WTC11 (cell line): ENCODE data around the gene ZNF487.
"Not testable (repeated sequence)": the region's sequence is repeated elsewhere in the genome, so short reads cannot be mapped to it uniquely, and the experiment has no call there.

ENCODE experiments used
- ATF3 ChIP-seq: sonication (generic); formaldehyde crosslinking; conservative IDR thresholded peaks from 2 replicates; pipeline ENCODE4 v1.8.1; 2022; ENCODE audit warnings: mild to moderate bottlenecking, missing genetic modification reagents
- E2F1 ChIP-seq: sonication (generic); formaldehyde crosslinking; IDR thresholded peaks from 2 replicates; pipeline ENCODE4 v1.8.0; 2022; ENCODE audit warnings: mild to moderate bottlenecking, missing genetic modification reagents
- SP1 ChIP-seq: sonication (generic); formaldehyde crosslinking; conservative IDR thresholded peaks from 2 replicates; pipeline ENCODE4 v1.8.1; 2022; ENCODE audit warnings: missing genetic modification reagents
- TCF7 ChIP-seq: sonication (generic); formaldehyde crosslinking; IDR thresholded peaks from 2 replicates; pipeline ENCODE4 v1.8.0; 2022; ENCODE audit warnings: mild to moderate bottlenecking, low read depth, missing genetic modification reagents, moderate library complexity
- TF ChIP-seq, protein P1 (sequence below): sonication (generic); formaldehyde crosslinking; IDR thresholded peaks from 2 replicates; pipeline ENCODE4 v1.8.1; 2023; ENCODE audit warnings: mild to moderate bottlenecking, missing genetic modification reagents, borderline replicate concordance
- TF ChIP-seq, protein P2 (sequence below): fragments of 200-600 bp; IDR thresholded peaks from 2 replicates; pipeline ENCODE4 v1.8.0; 2022; ENCODE audit warnings: antibody characterized with exemption

GRCh38 chr10:43456561-43456960, 19.6 kb downstream of the ZNF487 start:
- TF ChIP-seq, protein P1, sequence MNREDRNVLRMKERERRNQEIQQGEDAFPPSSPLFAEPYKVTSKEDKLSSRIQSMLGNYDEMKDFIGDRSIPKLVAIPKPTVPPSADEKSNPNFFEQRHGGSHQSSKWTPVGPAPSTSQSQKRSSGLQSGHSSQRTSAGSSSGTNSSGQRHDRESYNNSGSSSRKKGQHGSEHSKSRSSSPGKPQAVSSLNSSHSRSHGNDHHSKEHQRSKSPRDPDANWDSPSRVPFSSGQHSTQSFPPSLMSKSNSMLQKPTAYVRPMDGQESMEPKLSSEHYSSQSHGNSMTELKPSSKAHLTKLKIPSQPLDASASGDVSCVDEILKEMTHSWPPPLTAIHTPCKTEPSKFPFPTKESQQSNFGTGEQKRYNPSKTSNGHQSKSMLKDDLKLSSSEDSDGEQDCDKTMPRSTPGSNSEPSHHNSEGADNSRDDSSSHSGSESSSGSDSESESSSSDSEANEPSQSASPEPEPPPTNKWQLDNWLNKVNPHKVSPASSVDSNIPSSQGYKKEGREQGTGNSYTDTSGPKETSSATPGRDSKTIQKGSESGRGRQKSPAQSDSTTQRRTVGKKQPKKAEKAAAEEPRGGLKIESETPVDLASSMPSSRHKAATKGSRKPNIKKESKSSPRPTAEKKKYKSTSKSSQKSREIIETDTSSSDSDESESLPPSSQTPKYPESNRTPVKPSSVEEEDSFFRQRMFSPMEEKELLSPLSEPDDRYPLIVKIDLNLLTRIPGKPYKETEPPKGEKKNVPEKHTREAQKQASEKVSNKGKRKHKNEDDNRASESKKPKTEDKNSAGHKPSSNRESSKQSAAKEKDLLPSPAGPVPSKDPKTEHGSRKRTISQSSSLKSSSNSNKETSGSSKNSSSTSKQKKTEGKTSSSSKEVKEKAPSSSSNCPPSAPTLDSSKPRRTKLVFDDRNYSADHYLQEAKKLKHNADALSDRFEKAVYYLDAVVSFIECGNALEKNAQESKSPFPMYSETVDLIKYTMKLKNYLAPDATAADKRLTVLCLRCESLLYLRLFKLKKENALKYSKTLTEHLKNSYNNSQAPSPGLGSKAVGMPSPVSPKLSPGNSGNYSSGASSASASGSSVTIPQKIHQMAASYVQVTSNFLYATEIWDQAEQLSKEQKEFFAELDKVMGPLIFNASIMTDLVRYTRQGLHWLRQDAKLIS (CRISPR knock-in tag): not testable (repeated sequence)
- TF ChIP-seq ATF3 (CRISPR knock-in tag); SP1 (CRISPR knock-in tag); TCF7; E2F1 (CRISPR knock-in tag): not testable (repeated sequence)
- TF ChIP-seq, protein P2, sequence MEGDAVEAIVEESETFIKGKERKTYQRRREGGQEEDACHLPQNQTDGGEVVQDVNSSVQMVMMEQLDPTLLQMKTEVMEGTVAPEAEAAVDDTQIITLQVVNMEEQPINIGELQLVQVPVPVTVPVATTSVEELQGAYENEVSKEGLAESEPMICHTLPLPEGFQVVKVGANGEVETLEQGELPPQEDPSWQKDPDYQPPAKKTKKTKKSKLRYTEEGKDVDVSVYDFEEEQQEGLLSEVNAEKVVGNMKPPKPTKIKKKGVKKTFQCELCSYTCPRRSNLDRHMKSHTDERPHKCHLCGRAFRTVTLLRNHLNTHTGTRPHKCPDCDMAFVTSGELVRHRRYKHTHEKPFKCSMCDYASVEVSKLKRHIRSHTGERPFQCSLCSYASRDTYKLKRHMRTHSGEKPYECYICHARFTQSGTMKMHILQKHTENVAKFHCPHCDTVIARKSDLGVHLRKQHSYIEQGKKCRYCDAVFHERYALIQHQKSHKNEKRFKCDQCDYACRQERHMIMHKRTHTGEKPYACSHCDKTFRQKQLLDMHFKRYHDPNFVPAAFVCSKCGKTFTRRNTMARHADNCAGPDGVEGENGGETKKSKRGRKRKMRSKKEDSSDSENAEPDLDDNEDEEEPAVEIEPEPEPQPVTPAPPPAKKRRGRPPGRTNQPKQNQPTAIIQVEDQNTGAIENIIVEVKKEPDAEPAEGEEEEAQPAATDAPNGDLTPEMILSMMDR: not testable (repeated sequence)
